EH (cell line): ENCODE measurements around the gene LTF.

Experiments used
- DNase-seq: peaks from one replicate; pipeline ENCODE4 v3.0.0-alpha.2; 2015; ENCODE audit warnings: low read depth

LTF gene

GRCh38 chr3:46490338-46491084, 25.8 kb upstream of the LTF start:
- peak; percentile 61 for DNase-seq

GRCh38 chr3:46489875-46490274, 25.2 kb upstream of the LTF start:
- peak; percentile 81 for DNase-seq

- DNase-seq: no peak
Measured at GRCh38 chr3:46489381-46489780, 24.7 kb upstream of the LTF start.

GRCh38 chr3:46488735-46489361, 24.1 kb upstream of the LTF start:
- peak; percentile 86 for DNase-seq

- no peak for DNase-seq
Measured at GRCh38 chr3:46485779-46486175, 21.1 kb upstream of the LTF start.

GRCh38 chr3:46484911-46485778, 20.4 kb upstream of the LTF start:
- no peak for DNase-seq

GRCh38 chr3:46484388-46484787, 19.7 kb upstream of the LTF start:
- DNase-seq: no peak

- no peak for DNase-seq
Measured at GRCh38 chr3:46483825-46484224, 19.1 kb upstream of the LTF start.

GRCh38 chr3:46482632-46483350, 18.1 kb upstream of the LTF start:
- DNase-seq: peak; percentile 84

- DNase-seq: no peak
Measured at GRCh38 chr3:46481636-46482035, 16.9 kb upstream of the LTF start.

- DNase-seq: no peak
Measured at GRCh38 chr3:46480491-46481195, 15.9 kb upstream of the LTF start.

GRCh38 chr3:46479696-46480095, 15.0 kb upstream of the LTF start:
- peak; percentile 43 for DNase-seq

GRCh38 chr3:46479021-46479420, 14.3 kb upstream of the LTF start:
- DNase-seq: no peak

GRCh38 chr3:46478341-46478740, 13.6 kb upstream of the LTF start:
- DNase-seq: no peak

GRCh38 chr3:46477756-46478155, 13.1 kb upstream of the LTF start:
- no peak for DNase-seq

- no peak for DNase-seq
Measured at GRCh38 chr3:46477145-46477544, 12.4 kb upstream of the LTF start.

GRCh38 chr3:46472736-46473135, 8.0 kb upstream of the LTF start:
- no peak for DNase-seq

- DNase-seq: no peak
Measured at GRCh38 chr3:46471371-46471914, 6.7 kb upstream of the LTF start.

GRCh38 chr3:46470831-46471230, 6.1 kb upstream of the LTF start:
- DNase-seq: no peak

GRCh38 chr3:46469680-46470357, 5.1 kb upstream of the LTF start:
- no peak for DNase-seq
